HK-2 (cell line): ENCODE results near the gene LMNTD1.
"Not testable (repeated sequence)": the region's sequence is repeated elsewhere in the genome, so short reads cannot be mapped to it uniquely, and the experiment has no call there.

Experiments
- DNase-seq: peaks from one replicate; pipeline ENCODE4 v3.0.0-alpha.2; 2018; ENCODE audit not compliant: unreplicated experiment

The LMNTD1 gene

GRCh38 chr12:25491396-25492325, 61.4 kb downstream of the LMNTD1 start:
- DNase-seq, result no peak

- DNase-seq, result not testable (repeated sequence)
These were observed 63.9 kb downstream of the LMNTD1 start for GRCh38 chr12:25488956-25489870.

GRCh38 chr12:25482625-25483024, 70.5 kb downstream of the LMNTD1 start:
- no peak for DNase-seq

GRCh38 chr12:25480145-25480544, 72.9 kb downstream of the LMNTD1 start:
- DNase-seq, result no peak

GRCh38 chr12:25477217-25477616, 75.9 kb downstream of the LMNTD1 start:
- DNase-seq, result no peak

- no peak for DNase-seq
These were observed 80.6 kb downstream of the LMNTD1 start for GRCh38 chr12:25472453-25472852.

GRCh38 chr12:25469861-25470260, 83.2 kb downstream of the LMNTD1 start:
- DNase-seq, result no peak

GRCh38 chr12:25469368-25469767, 83.7 kb downstream of the LMNTD1 start:
- DNase-seq, result no peak

- DNase-seq, result no peak
These were observed 89.6 kb downstream of the LMNTD1 start for GRCh38 chr12:25463521-25463920.

- DNase-seq, result no peak
These were observed 90.1 kb downstream of the LMNTD1 start for GRCh38 chr12:25463005-25463404.

GRCh38 chr12:25459541-25459951, 93.5 kb downstream of the LMNTD1 start:
- no peak for DNase-seq

GRCh38 chr12:25458047-25458552, 95.0 kb downstream of the LMNTD1 start:
- peak; percentile 43 for DNase-seq

GRCh38 chr12:25456474-25456873, 96.6 kb downstream of the LMNTD1 start:
- DNase-seq, result no peak

- DNase-seq, result no peak
These were observed 97.4 kb downstream of the LMNTD1 start for GRCh38 chr12:25455696-25456095.

GRCh38 chr12:25449007-25449406, 104.1 kb downstream of the LMNTD1 start:
- no peak for DNase-seq

- DNase-seq, result no peak
These were observed 106.0 kb downstream of the LMNTD1 start for GRCh38 chr12:25447046-25447445.

GRCh38 chr12:25438638-25439037, 114.4 kb downstream of the LMNTD1 start:
- no peak for DNase-seq

- DNase-seq, result peak; percentile 38
These were observed 116.7 kb downstream of the LMNTD1 start for GRCh38 chr12:25436206-25437030.

- DNase-seq, result no peak
These were observed 117.7 kb downstream of the LMNTD1 start for GRCh38 chr12:25435431-25435830.

- no peak for DNase-seq
These were observed 118.6 kb downstream of the LMNTD1 start for GRCh38 chr12:25434515-25434914.

- no peak for DNase-seq
These were observed 119.3 kb downstream of the LMNTD1 start for GRCh38 chr12:25433581-25434325.
